Dendritic cell treated with granulocyte-macrophage colony-stimulating factor and Interleukin-4, amounts not matched to agents 40 ng/mL and 50 ng/mL, for 4 days (primary cell): ENCODE data around the gene PTX4.

Experiments used
- H3K27ac Mint-ChIP-seq: one replicate; pipeline ENCODE4 v1.8.0; 2022; ENCODE audit warnings: mild to moderate bottlenecking, mixed read lengths
- H3K27me3 Mint-ChIP-seq: one replicate; pipeline ENCODE4 v1.8.0; 2022; ENCODE audit warnings: mild to moderate bottlenecking, mixed read lengths
- H3K36me3 Mint-ChIP-seq: one replicate; pipeline ENCODE4 v1.8.0; 2022; ENCODE audit warnings: low read depth, mixed read lengths
- H3K4me1 Mint-ChIP-seq: one replicate; pipeline ENCODE4 v1.8.0; 2022; ENCODE audit warnings: low read depth, mixed read lengths
- H3K4me3 Mint-ChIP-seq: one replicate; pipeline ENCODE4 v1.8.0; 2022; ENCODE audit warnings: mild to moderate bottlenecking, moderate library complexity, mixed read lengths
- H3K9me3 Mint-ChIP-seq: one replicate; pipeline ENCODE4 v1.8.0; 2022; ENCODE audit warnings: mixed read lengths
- intact Hi-C: fragments of 100-400 bp; cut with micrococcal nuclease; formaldehyde crosslinking; loops from one replicate; pipeline ENCODE4 v1.15.0; 2022

The PTX4 gene

DNA sequence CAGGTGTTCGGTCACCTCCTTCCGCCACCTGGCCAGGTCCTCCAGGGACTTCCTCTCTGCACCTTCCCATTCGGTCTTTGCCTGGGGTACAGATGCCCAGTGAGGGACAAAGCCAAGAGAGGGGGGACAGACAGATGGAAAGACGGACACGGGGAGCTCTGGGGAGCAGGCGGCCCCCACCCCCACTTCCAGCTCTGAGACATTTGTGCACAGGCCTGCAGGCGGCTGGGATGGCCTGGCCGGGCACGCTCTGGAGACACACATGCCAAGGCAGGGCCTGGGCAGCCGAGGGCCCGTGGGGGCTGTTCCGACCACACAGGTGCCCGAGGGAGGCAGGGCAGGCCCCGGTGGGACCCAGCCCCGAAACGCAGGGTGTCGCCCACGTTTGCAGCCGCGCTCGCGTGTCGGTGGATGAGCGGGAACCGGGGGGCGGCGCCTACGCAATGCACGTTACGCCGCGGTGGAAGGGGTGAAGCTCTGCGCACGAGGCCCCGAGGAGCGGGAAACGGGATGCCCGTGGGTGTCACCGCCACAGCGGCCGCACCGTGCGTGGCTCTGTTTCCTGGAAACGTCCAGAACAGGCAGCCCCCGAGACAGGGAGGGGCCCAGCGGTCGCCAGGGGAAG, 51.9 kb downstream of the PTX4 start:
- Mint-ChIP-seq H3K9me3 (no peaks in the 10 kb centered on the region), H3K27ac (no peak overlapping the region), H3K4me1 (no peaks in the 10 kb centered on the region), H3K36me3 (peaks cover 63% of the 10 kb centered on the region), H3K27me3 (peaks cover 9% of the 10 kb centered on the region), H3K4me3 (no peak overlapping the region)
- intact Hi-C loops, result no loop called here

DNA sequence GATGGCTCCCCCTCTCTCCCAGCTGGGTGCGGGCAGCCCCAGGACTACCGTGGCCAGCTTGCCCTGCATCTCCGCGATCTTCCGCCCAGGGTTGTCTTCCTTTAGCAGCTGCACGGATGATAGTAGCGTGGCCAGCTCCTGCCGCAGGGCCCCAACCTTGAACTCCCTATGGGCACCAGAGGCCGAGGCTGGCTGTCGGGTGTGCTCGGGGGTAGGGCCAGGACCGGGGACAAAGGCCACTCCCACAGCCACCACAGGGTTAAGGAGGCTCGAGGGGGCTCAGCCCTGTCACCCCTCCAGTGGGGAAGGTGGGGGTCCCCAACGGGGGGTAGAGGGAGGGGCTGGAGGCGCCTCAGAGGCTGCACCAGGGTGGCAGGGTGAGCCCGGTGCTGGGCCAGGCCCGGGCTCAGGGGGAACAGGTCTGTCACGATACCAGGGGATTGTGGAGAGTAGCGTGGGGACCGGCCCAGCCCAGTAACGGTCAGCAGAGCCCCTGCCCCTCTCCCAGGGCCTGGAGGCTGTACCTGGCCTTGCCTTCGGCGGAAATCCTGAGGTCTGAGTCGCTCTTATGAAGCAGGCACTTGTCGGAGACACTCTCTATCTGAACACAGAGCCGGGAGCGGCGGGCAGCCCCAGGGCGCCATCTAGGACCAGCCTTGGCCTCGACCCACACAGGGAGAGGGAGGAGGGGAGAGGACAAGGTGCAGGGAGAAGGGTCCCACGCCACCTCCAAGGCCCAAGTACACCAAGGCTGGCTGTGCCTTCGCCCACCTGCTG, 52.6 kb downstream of the PTX4 start:
- no peak overlapping the region for H3K27ac Mint-ChIP-seq
- no peaks in the 10 kb centered on the region for H3K4me1 Mint-ChIP-seq
- peaks cover 16% of the 10 kb centered on the region for H3K27me3 Mint-ChIP-seq
- intact Hi-C loops, result no loop called here
- no peak overlapping the region for H3K4me3 Mint-ChIP-seq
- H3K36me3 Mint-ChIP-seq, result peaks cover 58% of the 10 kb centered on the region
- H3K9me3 Mint-ChIP-seq, result no peaks in the 10 kb centered on the region
